ENCODE data around the gene ZNF746.

DNA sequence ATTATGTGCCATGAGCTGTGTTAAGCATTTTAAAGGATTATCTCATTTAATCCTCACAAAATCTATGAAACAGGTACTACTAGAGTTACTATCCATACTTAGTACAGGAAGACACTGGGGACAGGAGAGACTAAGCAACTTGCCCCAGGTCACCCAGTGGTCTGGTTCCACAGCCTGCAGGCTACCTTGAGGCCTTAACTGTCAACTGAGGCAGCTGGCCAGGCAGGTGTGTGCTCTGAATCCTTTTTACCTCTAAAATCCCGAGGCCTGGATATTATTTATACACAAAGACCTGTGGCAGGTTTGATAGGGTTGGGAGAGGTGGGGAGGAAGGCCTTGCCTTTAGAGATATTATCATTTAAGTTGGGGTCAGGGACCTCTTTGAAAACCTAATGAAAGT is 39.8 kb downstream of the ZNF746 start:
- TF ChIP-seq POLR2A (IDR thresholded peaks at IDR 0.05): no peak
- TF ChIP-seq, protein P1, sequence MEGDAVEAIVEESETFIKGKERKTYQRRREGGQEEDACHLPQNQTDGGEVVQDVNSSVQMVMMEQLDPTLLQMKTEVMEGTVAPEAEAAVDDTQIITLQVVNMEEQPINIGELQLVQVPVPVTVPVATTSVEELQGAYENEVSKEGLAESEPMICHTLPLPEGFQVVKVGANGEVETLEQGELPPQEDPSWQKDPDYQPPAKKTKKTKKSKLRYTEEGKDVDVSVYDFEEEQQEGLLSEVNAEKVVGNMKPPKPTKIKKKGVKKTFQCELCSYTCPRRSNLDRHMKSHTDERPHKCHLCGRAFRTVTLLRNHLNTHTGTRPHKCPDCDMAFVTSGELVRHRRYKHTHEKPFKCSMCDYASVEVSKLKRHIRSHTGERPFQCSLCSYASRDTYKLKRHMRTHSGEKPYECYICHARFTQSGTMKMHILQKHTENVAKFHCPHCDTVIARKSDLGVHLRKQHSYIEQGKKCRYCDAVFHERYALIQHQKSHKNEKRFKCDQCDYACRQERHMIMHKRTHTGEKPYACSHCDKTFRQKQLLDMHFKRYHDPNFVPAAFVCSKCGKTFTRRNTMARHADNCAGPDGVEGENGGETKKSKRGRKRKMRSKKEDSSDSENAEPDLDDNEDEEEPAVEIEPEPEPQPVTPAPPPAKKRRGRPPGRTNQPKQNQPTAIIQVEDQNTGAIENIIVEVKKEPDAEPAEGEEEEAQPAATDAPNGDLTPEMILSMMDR (IDR thresholded peaks at IDR 0.05): no peak
